ENCODE measurements around the gene PTPRN2.

PTPRN2 gene

GRCh38 chr7:158030566-158030965 lies 557.1 kb downstream of the PTPRN2 start:
- DNase-seq = no peak

- no peak for DNase-seq
Observed at GRCh38 chr7:158030071-158030470, 557.6 kb downstream of the PTPRN2 start.

- no peak for DNase-seq
Observed at GRCh38 chr7:158029509-158029908, 558.1 kb downstream of the PTPRN2 start.

- no peak for DNase-seq
Observed at GRCh38 chr7:158028971-158029370, 558.7 kb downstream of the PTPRN2 start.

GRCh38 chr7:158028290-158028941 lies 559.2 kb downstream of the PTPRN2 start:
- no peak for DNase-seq

- DNase-seq = no peak
Observed at GRCh38 chr7:158027646-158028045, 560.0 kb downstream of the PTPRN2 start.

DNA sequence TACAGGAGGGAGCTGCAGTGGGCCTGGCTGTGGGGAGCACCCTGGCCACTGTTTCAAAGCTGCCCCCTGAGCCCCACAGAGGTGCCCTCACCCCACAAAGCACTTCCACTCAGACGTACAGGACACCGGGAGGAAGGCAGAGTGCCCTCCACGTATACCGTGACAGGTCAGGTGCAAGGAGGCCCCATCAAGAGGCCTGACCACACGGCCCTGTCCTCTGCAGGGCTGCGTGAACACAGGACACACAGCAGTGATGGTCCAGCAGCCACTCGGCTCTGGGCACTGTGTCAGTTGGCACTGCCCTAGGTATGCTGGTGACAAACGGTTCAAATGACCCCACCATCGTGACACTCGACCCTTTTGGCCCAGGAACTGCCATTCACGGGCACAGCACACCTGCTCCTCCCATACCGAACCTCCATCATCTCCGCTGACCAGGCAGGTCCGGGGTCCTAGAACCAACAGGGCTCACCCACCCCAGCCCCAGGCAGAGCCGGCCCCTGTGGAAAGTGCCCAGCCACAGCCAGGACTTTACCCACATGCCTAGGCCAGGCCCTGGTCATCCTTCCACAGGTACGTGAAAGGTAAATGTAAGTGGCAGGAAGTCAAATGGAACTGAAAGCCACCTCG lies 560.9 kb downstream of the PTPRN2 start:
- DNase-seq = no peak

DNA sequence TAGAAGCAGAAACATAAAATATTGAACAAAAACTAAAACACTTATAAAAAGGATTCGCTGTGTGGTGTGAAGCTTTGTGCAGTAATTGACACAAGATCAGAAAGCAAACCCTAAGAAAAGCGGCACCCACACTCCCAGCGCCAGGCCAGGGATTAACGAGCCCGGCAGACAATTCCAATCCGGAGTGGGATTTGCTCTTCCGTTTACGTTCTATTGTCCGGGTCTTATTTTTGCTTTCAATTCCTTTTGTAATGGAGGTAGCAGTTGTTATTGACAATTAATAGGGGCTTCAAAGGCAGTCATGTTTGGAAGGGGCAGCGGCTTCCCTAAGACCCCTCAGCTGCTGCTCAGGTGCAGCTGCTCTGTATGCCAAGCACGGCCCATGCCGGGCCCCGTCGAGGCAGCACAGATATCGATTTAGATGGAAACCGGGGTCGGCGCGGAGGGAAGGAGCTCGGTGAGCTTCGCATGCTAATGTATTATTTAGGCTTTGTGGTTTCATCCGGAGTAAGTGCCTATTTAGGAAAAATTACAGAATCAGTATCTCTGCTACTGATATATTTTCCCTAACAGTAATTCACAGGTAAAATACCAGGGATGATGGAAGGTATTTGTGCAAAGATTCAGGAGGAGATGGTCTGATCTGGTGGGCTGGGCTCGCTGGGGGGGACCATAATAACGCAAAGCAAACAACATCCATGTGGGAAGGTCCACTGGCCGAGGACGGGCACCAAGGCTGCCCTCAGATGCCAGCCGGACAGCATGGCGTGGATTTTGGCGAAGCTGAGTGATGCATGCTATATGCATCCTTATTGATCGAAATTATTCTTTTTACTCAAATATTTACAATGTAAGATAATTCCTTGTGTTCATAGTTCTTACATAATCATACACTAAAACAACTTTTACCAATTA lies 561.7 kb downstream of the PTPRN2 start:
- no peak for DNase-seq

- DNase-seq = no peak
Observed at GRCh38 chr7:158024881-158025280, 562.7 kb downstream of the PTPRN2 start.

DNA sequence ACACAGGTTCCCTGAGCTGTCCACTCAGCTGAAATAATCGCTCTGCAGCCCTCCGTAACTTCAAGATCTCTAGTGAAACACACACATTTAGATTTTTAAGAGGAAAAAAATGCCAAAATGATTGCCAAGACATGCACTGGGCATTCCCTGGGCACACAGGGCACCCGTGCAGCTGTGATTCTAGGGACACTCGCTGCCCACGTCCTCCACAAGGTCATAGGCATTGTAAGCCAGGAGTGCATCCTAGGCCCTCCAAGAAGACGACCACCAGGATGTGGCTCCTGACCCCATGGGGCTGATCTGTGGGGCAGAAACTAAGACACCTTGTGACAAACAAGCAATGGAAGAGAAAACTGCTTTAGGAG lies 563.3 kb downstream of the PTPRN2 start:
- DNase-seq = no peak

GRCh38 chr7:158023681-158024350 lies 563.8 kb downstream of the PTPRN2 start:
- DNase-seq = no peak

GRCh38 chr7:158023157-158023556 lies 564.5 kb downstream of the PTPRN2 start:
- no peak for DNase-seq

DNA sequence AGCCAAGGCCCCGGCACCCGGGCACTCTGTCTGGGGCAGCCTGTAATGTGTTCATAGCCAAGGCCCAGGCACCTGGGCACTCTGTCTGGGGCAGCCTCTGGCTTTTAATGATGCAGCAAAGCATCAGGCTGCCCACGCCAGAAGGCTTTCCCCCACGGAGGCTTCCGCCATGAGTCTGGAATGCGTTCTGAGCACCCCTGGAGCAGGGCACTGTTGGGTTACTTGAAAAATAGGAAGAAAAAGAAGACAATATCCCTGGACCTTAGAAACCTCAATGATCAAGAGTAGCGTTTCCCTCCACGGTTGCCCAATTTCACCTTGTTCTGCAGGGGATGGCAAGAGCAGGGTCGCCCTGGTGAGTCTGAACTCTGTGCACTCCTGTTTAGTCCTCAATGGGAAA lies 565.0 kb downstream of the PTPRN2 start:
- DNase-seq = no peak

- DNase-seq = no peak
Observed at GRCh38 chr7:158021836-158022235, 565.8 kb downstream of the PTPRN2 start.

DNA sequence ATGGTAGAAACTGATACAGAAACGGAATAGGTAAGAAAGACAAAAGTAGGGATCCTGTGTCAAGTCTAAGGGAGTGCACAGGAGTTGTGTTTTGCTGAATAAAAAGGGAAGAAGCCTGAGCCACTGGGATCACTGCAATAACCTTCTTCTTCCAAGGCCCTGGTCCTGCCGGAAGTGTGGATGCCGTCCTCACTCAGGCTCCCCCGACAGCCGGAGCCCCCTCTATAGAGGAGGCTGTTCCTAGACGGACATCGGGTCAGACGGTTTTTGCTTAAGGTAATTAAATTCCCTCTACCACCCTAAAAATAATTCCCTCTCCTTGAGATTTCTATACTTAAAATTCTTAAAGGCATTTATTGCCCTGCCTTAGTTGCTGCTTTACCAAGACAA lies 566.9 kb downstream of the PTPRN2 start:
- no peak for DNase-seq

DNA sequence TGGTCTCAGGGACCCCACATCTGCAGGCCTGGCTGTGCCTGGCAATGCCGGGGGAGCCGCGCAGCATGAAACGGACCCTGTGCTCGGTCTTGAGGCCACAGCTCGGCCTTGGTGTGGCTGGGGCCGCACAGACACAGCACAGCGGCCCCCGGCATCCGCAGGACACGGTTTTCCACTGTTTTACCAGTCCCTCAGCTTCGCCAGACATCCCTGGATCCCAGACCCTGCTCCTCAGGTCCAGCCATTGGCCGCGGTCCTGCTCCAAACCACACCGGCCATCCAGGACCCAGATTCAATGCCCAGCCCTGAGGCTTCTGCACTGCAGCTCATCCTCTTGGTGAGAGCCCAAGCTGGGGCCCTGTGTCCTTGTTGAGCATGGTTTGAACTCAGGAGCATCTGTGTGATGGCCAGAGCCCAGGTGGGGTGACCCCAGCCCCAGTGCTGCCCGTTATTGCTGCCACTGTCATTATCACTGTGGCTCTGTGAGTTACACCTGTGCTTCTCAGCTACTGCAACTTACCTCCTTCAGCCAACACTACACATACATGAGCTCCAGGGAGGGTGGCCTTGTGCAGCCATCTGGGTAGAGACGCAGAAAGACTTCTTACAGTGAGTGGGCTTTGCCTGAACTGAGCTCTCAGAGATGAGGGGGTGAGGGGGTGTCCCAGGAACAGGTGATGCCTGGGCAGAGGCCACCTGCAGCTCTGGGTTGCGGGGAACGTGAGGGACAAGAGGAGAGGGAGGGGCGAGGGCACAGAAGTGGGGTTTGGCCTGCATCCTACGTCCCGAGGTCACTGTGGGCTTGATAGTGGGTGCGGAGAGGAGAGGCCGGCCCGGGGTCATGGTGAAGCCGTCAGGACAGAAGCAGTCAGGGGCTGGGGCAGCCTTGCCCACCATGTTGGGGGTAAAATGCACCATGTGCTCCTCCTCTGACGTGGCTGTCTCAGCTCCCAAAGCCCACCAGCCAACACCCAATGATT lies 567.6 kb downstream of the PTPRN2 start:
- no peak for DNase-seq

DNA sequence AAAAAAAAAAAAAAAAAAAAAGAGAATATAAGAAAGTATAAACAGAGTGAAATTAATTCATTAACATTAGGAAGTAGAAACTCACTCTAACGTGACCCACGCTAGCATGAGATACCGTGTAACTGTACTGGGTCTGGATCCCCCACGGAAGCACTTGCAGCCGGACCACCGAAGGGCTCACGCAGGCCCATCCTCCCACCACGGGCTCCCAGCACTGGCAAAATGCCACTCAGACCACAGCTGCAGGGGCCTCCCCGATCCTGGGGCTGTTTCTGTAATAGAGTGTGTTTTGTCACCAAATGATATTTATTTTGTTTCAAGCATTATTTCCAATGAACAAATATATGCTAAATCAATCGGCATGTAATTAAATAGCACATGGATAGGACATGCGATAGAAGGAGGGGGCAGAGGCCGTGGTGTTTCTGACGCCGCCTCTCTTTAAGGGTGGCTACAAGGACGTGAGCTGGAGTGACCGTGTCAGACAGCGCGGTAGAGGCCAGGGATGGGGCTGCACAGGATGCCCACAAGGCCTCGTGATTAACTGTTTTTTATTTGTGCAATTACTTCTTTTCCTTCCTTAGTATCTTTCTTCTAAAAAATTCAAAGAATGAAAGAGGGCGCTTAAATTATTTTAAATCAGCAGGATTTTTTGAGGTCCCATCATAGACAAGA lies 568.5 kb downstream of the PTPRN2 start:
- DNase-seq = no peak

- DNase-seq = no peak
Observed at GRCh38 chr7:158018098-158018762, 569.4 kb downstream of the PTPRN2 start.

DNA sequence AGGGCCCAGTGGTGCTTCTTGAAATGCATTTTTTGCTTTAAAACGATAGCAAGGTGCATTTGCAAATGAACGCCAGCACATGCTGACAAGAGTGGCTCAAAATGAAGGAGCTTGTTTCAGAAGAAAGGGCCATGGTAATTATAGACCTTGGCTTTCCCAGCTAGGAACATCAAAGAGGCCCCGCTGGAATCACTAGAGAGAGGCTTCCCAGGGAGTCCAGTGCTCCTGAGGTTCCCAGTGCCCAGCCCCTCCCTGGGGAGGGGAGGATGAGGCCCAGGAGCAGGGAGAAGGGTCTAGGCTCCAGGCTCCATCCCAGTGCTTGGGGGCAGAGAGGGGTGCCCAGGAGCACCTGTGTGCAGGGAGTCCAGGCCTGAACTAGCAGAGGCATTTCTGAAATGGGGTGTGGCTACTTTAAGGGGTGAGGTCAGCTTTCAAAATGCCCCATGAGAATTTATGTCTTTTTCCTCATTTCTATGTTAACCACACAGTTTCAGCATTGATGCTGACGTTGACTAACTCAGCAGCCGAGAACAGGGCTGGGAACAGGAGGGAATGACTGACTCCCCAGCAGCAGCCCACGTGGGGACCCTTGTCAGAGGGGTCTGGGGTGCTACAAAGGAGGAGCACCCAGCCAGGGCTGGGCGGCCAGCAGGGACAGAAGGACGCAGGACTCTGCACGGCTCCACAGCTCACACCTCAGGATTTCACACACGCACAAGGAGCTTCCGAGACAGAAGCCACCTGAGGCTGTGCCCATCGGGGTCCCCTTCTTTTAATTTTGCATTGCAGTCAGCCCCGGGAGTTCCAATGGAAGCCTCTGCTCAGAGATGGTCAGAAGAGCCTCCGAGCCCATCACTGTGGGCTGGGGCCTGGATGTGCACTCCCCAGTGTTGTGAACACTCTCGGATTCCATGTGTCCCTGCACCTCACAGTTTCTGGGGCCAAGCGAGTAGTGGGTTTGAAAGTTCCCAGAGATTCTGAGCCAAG lies 570.2 kb downstream of the PTPRN2 start:
- no peak for DNase-seq
